GM19452 (cell line): Measurements from ENCODE around the gene TNFRSF21.
"Not testable (repeated sequence)": the region's sequence is repeated elsewhere in the genome, so short reads cannot be mapped to it uniquely, and the experiment has no call there.

Source experiments
- ATAC-seq: cut with Tn5 transposase; IDR thresholded peaks from one replicate; pipeline ENCODE4 v1.9.1; 2021; ENCODE audit not compliant: unreplicated experiment

The TNFRSF21 gene

GRCh38 chr6:47230579-47230978 is 79.1 kb downstream of the TNFRSF21 start:
- ATAC-seq = no peak

- ATAC-seq = no peak
Observed at GRCh38 chr6:47229255-47229654, 80.5 kb downstream of the TNFRSF21 start.

GRCh38 chr6:47228093-47228492 is 81.6 kb downstream of the TNFRSF21 start:
- not testable (repeated sequence) for ATAC-seq

GRCh38 chr6:47223251-47223650 is 86.5 kb downstream of the TNFRSF21 start:
- ATAC-seq = not testable (repeated sequence)

GRCh38 chr6:47221565-47221964 is 88.1 kb downstream of the TNFRSF21 start:
- no peak for ATAC-seq

GRCh38 chr6:47209632-47210031 is 100.1 kb downstream of the TNFRSF21 start:
- ATAC-seq = no peak

GRCh38 chr6:47207261-47207660 is 102.4 kb downstream of the TNFRSF21 start:
- no peak for ATAC-seq

GRCh38 chr6:47206626-47207025 is 103.1 kb downstream of the TNFRSF21 start:
- ATAC-seq = no peak

- no peak for ATAC-seq
Observed at GRCh38 chr6:47203938-47204611, 105.6 kb downstream of the TNFRSF21 start.

- peak; percentile 85 for ATAC-seq
Observed at GRCh38 chr6:47203266-47203937, 106.3 kb downstream of the TNFRSF21 start.

- no peak for ATAC-seq
Observed at GRCh38 chr6:47202644-47203205, 107.0 kb downstream of the TNFRSF21 start.

GRCh38 chr6:47200536-47201334 is 109.0 kb downstream of the TNFRSF21 start:
- no peak for ATAC-seq

GRCh38 chr6:47197682-47198640 is 111.7 kb downstream of the TNFRSF21 start:
- ATAC-seq = no peak

GRCh38 chr6:47196113-47196512 is 113.6 kb downstream of the TNFRSF21 start:
- ATAC-seq = no peak

GRCh38 chr6:47195011-47195650 is 114.6 kb downstream of the TNFRSF21 start:
- no peak for ATAC-seq

- no peak for ATAC-seq
Observed at GRCh38 chr6:47188588-47189021, 121.1 kb downstream of the TNFRSF21 start.

- ATAC-seq = no peak
Observed at GRCh38 chr6:47187893-47188587, 121.7 kb downstream of the TNFRSF21 start.

GRCh38 chr6:47187113-47187512 is 122.6 kb downstream of the TNFRSF21 start:
- no peak for ATAC-seq

- no peak for ATAC-seq
Observed at GRCh38 chr6:47182291-47182957, 127.3 kb downstream of the TNFRSF21 start.
